Lower leg skin (tissue), 4 donors: ENCODE measurements around the gene BRSK1. TPM values are rescaled to one million over a fixed set of nuclear protein-coding genes. Genes with fewer than 3 reads are reported as not detected.

Experiments used
- DNase-seq, 2 donors: peaks; one replicate each; pipeline ENCODE4 v3.0.0-alpha.2; 2019; ENCODE audit warnings: low spot score in 2 of 2
- H3K4me3 ChIP-seq: fragments of 200-600 bp; sonication (generic); 2 replicates; pipeline ENCODE4 v1.5.1; 2017; ENCODE audit warnings: mild to moderate bottlenecking, low read depth; ENCODE audit not compliant: poor library complexity, severe bottlenecking
- POLR2A ChIP-seq, 2 donors: fragments of 450-650 bp; IDR thresholded peaks; one replicate each; pipeline ENCODE4 v1.6.1; 2016 to 2017; ENCODE audit warnings: antibody characterized with exemption in 2 of 2, mild to moderate bottlenecking in 1 of 2, moderate library complexity in 1 of 2
- WGBS, 2 donors: methylation state at CpG; one replicate each; pipeline ENCODE4 v1.1.5; 2018; 5-methylcytosine and 5-hydroxymethylcytosine counted together
- intact Hi-C: fragments of 100-400 bp; cut with DNase I; formaldehyde crosslinking; loops from one replicate; pipeline ENCODE4 v1.15.0; 2023; ENCODE audit warnings: low total_unique reads
- total RNA-seq, 4 donors: library from RNA; depleted of rRNA; stranded (reverse); fragments of >200 nt; gene quantifications; one replicate each; pipeline ENCODE4 v1.1.0, GENCODE V29; 2016
- TF ChIP-seq, protein P1 (sequence below), 3 donors: fragments of 450-650 bp; IDR thresholded peaks; one replicate each; pipeline ENCODE4 v1.5.1; 2016; ENCODE audit warnings: antibody characterized with exemption in 3 of 3, mild to moderate bottlenecking in 3 of 3, moderate library complexity in 2 of 3

BRSK1 gene
- total RNA-seq, 4 donors from 2014 or later: 0.44 to 4.6 TPM; not detected in 2

DNA sequence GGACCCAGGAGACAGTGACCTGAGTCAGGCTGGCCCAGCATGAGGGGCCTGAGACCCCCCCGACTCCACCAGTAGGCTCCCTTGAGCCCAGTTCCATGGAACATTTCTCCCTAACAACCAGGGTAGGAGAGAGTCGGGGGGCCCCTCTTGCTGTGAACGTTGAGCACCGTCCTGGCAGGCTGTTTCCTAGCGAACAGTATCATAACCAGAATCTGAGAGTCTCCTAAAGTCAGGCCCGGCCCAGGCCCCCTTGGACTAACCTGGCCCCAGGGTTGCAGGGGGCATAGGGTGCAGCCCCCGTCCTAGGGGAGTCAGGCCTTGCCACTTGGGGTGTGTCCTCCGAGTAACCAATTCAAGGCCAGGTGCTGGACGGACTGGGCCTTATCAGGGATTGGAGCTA is 27.6 kb downstream of the BRSK1 start:
- TF ChIP-seq, protein P1, sequence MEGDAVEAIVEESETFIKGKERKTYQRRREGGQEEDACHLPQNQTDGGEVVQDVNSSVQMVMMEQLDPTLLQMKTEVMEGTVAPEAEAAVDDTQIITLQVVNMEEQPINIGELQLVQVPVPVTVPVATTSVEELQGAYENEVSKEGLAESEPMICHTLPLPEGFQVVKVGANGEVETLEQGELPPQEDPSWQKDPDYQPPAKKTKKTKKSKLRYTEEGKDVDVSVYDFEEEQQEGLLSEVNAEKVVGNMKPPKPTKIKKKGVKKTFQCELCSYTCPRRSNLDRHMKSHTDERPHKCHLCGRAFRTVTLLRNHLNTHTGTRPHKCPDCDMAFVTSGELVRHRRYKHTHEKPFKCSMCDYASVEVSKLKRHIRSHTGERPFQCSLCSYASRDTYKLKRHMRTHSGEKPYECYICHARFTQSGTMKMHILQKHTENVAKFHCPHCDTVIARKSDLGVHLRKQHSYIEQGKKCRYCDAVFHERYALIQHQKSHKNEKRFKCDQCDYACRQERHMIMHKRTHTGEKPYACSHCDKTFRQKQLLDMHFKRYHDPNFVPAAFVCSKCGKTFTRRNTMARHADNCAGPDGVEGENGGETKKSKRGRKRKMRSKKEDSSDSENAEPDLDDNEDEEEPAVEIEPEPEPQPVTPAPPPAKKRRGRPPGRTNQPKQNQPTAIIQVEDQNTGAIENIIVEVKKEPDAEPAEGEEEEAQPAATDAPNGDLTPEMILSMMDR (IDR thresholded peaks at IDR 0.05): no peak
- TF ChIP-seq POLR2A (IDR thresholded peaks at IDR 0.05): no peak
- intact Hi-C loops: no loop called here
- no peak for DNase-seq
- WGBS, 2 donors: 90 to 93% methylated on average over 9 of the region's 9 CpGs
- no peak overlapping the region for H3K4me3 ChIP-seq

DNA sequence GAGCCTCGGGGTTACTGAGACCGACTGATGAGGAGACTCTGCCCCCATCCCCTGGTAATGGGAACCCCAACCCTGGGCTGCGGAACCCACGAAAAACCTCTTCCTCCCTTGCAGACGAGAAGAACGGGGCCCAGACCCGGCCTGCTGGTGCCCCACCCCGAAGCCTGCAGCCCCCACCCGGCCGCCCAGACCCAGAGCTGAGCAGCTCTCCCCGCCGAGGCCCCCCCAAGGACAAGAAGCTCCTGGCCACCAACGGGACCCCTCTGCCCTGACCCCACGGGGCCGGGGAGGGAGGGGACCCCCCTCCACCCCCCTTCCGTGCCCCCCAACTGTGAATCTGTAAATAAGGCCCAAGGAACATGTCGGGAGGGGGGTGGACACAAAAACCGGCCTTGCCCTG is 28.0 kb downstream of the BRSK1 start:
- TF ChIP-seq, protein P1 (IDR thresholded peaks at IDR 0.05): no peak
- TF ChIP-seq POLR2A (IDR thresholded peaks at IDR 0.05): no peak

DNA sequence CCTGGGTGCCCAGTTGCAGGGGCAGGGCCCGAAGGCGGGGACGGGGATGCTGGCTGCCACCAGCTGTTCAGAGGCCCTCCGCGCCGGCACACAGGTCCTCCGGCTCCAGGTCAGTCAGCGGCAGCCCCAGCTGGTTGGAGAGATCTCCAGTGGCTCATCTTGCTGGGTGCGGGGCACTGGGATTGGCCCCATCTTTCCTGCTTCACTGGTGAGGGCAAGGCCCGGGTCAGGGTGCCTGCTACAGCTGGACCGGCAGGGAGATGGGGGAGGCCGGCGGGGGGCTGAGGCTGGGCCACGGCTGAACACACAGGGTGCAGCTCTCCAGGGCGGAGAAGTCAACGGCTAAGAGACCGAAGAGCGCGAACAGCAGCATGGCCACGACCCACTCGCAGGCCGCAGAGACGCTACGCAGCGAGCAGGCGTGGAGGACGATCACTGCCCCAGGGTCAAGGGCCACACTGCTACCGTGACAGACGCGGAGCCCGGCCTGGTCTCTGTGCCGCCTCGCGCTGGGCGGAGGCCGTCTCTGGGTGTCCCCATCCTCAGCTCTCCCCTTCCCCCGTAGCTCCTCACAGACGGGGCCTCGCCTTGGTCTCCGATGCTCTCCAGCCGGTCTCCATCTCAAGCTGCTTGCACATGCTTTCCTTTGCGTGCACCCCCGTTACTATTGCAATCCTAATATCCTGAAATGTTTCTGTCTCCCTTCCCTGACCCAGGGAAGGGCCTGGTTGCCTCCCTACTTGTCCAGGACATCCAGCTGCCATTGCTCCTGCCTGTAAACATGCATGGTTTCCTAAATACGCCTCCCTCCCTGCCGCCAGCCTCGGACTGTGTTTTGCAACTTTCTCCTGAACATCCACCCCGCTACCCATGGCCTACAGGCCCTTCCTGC is 29.1 kb downstream of the BRSK1 start:
- H3K4me3 ChIP-seq: no peak overlapping the region
- TF ChIP-seq POLR2A (IDR thresholded peaks at IDR 0.05): no peak
- TF ChIP-seq, protein P1 (IDR thresholded peaks at IDR 0.05): no peak
- intact Hi-C loops: no loop called here
- DNase-seq: no peak
- WGBS, 2 donors: 88 to 91% methylated on average over 43 to 47 of the region's 47 CpGs

More for the DNA sequence above, 28.0 kb downstream of the BRSK1 start:
- H3K4me3 ChIP-seq: no peak overlapping the region
- 87 to 95% methylated on average over 9 to 14 of the region's 18 CpGs for WGBS, 2 donors
- no peak for DNase-seq
- intact Hi-C loops: no loop called here

- DNase-seq: no peak
- WGBS, 2 donors: 76 to 87% methylated on average over 8 of the region's 8 CpGs
- TF ChIP-seq, protein P1 (IDR thresholded peaks at IDR 0.05): no peak
- TF ChIP-seq POLR2A (IDR thresholded peaks at IDR 0.05): no peak
- H3K4me3 ChIP-seq: no peak overlapping the region
- intact Hi-C loops: no loop called here
Measured at GRCh38 chr19:55314396-55314795, 30.6 kb downstream of the BRSK1 start.

- 55 to 73% methylated on average over 13 of the region's 13 CpGs for WGBS, 2 donors
- intact Hi-C loops: no loop called here
- H3K4me3 ChIP-seq: no peak overlapping the region
- TF ChIP-seq, protein P1 (IDR thresholded peaks at IDR 0.05): no peak
- no peak for TF ChIP-seq POLR2A (IDR thresholded peaks at IDR 0.05)
- DNase-seq: no peak
Measured at GRCh38 chr19:55315956-55316525, 32.2 kb downstream of the BRSK1 start.
